ENCODE data around the gene BZW2. TPM values are rescaled to one million over a fixed set of nuclear protein-coding genes. Genes with fewer than 3 reads are reported as not detected.

The BZW2 gene
- polyA plus RNA-seq (2012; ENCODE audit: insufficient read depth, insufficient read length), result 278 TPM

GRCh38 chr7:16645593-16646471 lies at the start of gene BZW2, which contains the start of gene ANKMY2:
TSS of gene BZW2 (plus strand) at chr7:16646181. CDS start at chr7:16665444, 19,263 bp downstream.
TSS of gene ANKMY2 (minus strand) at chr7:16645754. CDS start at chr7:16645573, 181 bp downstream.
- DNase-seq (ENCODE audit: low read depth, low spot score), result peak; percentile 91
- peak within 1 kb of the TSS; percentile 95 for H3K4me3 ChIP-seq (ENCODE audit: low read length)

- DNase-seq (ENCODE audit: low read depth, low spot score), result no peak
These were observed 48.0 kb upstream of the BZW2 start for GRCh38 chr7:16598015-16598414.

GRCh38 chr7:16599860-16600259 lies 46.1 kb upstream of the BZW2 start:
- DNase-seq (ENCODE audit: low read depth, low spot score), result no peak
- no peak overlapping the region for H3K4me3 ChIP-seq (ENCODE audit: low read length)

More at GRCh38 chr7:16598015-16598414, 48.0 kb upstream of the BZW2 start:
- H3K4me3 ChIP-seq (ENCODE audit: low read length), result no peak overlapping the region

- no peak for DNase-seq (ENCODE audit: low read depth, low spot score)
These were observed 42.3 kb upstream of the BZW2 start for GRCh38 chr7:16603633-16604032.

GRCh38 chr7:16604054-16604453 lies 41.9 kb upstream of the BZW2 start:
- no peak overlapping the region for H3K4me3 ChIP-seq (ENCODE audit: low read length)
- DNase-seq (ENCODE audit: low read depth, low spot score), result no peak

More at GRCh38 chr7:16603633-16604032, 42.3 kb upstream of the BZW2 start:
- no peak overlapping the region for H3K4me3 ChIP-seq (ENCODE audit: low read length)

- no peak for DNase-seq (ENCODE audit: low read depth, low spot score)
- H3K4me3 ChIP-seq (ENCODE audit: low read length), result no peak overlapping the region
These were observed 39.3 kb upstream of the BZW2 start for GRCh38 chr7:16606704-16607103.

GRCh38 chr7:16609842-16610450 lies 36.0 kb upstream of the BZW2 start:
- no peak for DNase-seq (ENCODE audit: low read depth, low spot score)
- no peak overlapping the region for H3K4me3 ChIP-seq (ENCODE audit: low read length)

- no peak for DNase-seq (ENCODE audit: low read depth, low spot score)
- H3K4me3 ChIP-seq (ENCODE audit: low read length), result no peak overlapping the region
These were observed 34.3 kb upstream of the BZW2 start for GRCh38 chr7:16611711-16612110.

GRCh38 chr7:16615228-16615627 lies 30.8 kb upstream of the BZW2 start:
- no peak for DNase-seq (ENCODE audit: low read depth, low spot score)
- no peak overlapping the region for H3K4me3 ChIP-seq (ENCODE audit: low read length)

GRCh38 chr7:16616122-16616521 lies 29.9 kb upstream of the BZW2 start:
- H3K4me3 ChIP-seq (ENCODE audit: low read length), result no peak overlapping the region
- no peak for DNase-seq (ENCODE audit: low read depth, low spot score)

- no peak for DNase-seq (ENCODE audit: low read depth, low spot score)
- H3K4me3 ChIP-seq (ENCODE audit: low read length), result no peak overlapping the region
These were observed 29.4 kb upstream of the BZW2 start for GRCh38 chr7:16616542-16616941.

GRCh38 chr7:16619979-16620408 lies 26.0 kb upstream of the BZW2 start:
- no peak for DNase-seq (ENCODE audit: low read depth, low spot score)
- no peak overlapping the region for H3K4me3 ChIP-seq (ENCODE audit: low read length)

GRCh38 chr7:16626388-16626787 lies 19.6 kb upstream of the BZW2 start:
- no peak for DNase-seq (ENCODE audit: low read depth, low spot score)
- H3K4me3 ChIP-seq (ENCODE audit: low read length), result no peak overlapping the region

GRCh38 chr7:16627236-16627635 lies 18.7 kb upstream of the BZW2 start:
- DNase-seq (ENCODE audit: low read depth, low spot score), result no peak
- H3K4me3 ChIP-seq (ENCODE audit: low read length), result no peak overlapping the region

- H3K4me3 ChIP-seq (ENCODE audit: low read length), result no peak overlapping the region
- no peak for DNase-seq (ENCODE audit: low read depth, low spot score)
These were observed 15.3 kb upstream of the BZW2 start for GRCh38 chr7:16630654-16631053.

GRCh38 chr7:16634271-16634738 lies 11.7 kb upstream of the BZW2 start:
- no peak overlapping the region for H3K4me3 ChIP-seq (ENCODE audit: low read length)
- DNase-seq (ENCODE audit: low read depth, low spot score), result no peak

GRCh38 chr7:16636555-16637101 lies 9.4 kb upstream of the BZW2 start:
- DNase-seq (ENCODE audit: low read depth, low spot score), result no peak
- H3K4me3 ChIP-seq (ENCODE audit: low read length), result no peak overlapping the region

- no peak overlapping the region for H3K4me3 ChIP-seq (ENCODE audit: low read length)
- DNase-seq (ENCODE audit: low read depth, low spot score), result no peak
These were observed 8.6 kb upstream of the BZW2 start for GRCh38 chr7:16637379-16637778.

- no peak overlapping the region for H3K4me3 ChIP-seq (ENCODE audit: low read length)
- no peak for DNase-seq (ENCODE audit: low read depth, low spot score)
These were observed 7.4 kb upstream of the BZW2 start for GRCh38 chr7:16638282-16639280.
